KMS-11 (cell line): ENCODE data around the gene PIGQ.

Experiments used
- H2AFZ ChIP-seq: fragments of 200-600 bp; sonication (generic); 2 replicates; pipeline ENCODE4 v1.6.1; 2016; ENCODE audit warnings: antibody characterized with exemption, mixed run types, low read depth
- H3K27ac ChIP-seq: fragments of 200-600 bp; sonication (generic); 2 replicates; pipeline ENCODE4 v1.6.1; 2016; ENCODE audit warnings: mild to moderate bottlenecking, mixed run types
- H3K27me3 ChIP-seq: fragments of 200-600 bp; sonication (generic); 2 replicates; pipeline ENCODE4 v1.6.1; 2017; ENCODE audit warnings: mild to moderate bottlenecking, low read depth, mixed run types, moderate library complexity; ENCODE audit not compliant: insufficient read depth
- H3K36me3 ChIP-seq: fragments of 200-600 bp; sonication (generic); 2 replicates; pipeline ENCODE4 v1.6.1; 2017; ENCODE audit warnings: mild to moderate bottlenecking, mixed run types; ENCODE audit not compliant: insufficient read depth
- H3K4me1 ChIP-seq: fragments of 200-600 bp; sonication (generic); 2 replicates; pipeline ENCODE4 v1.6.1; 2016; ENCODE audit warnings: mild to moderate bottlenecking, low read depth, mixed run types; ENCODE audit not compliant: poor library complexity, severe bottlenecking
- H3K4me2 ChIP-seq: fragments of 200-600 bp; sonication (generic); 2 replicates; pipeline ENCODE4 v1.7.0; 2016; ENCODE audit warnings: mild to moderate bottlenecking, mixed run types
- H3K4me3 ChIP-seq: fragments of 200-600 bp; sonication (generic); IDR thresholded peaks from 2 replicates; pipeline ENCODE4 v1.6.1; 2017; ENCODE audit warnings: low read depth, low read length, mixed read lengths; ENCODE audit not compliant: insufficient read depth
- H3K79me2 ChIP-seq: fragments of 200-600 bp; sonication (generic); 2 replicates; pipeline ENCODE4 v1.6.1; 2016; ENCODE audit warnings: low read depth, mixed run types; ENCODE audit not compliant: insufficient read depth
- H3K9ac ChIP-seq: fragments of 200-600 bp; sonication (generic); 2 replicates; pipeline ENCODE4 v1.6.1; 2016; ENCODE audit warnings: mild to moderate bottlenecking, mixed run types
- H4K20me1 ChIP-seq: fragments of 200-600 bp; sonication (generic); 2 replicates; pipeline ENCODE4 v1.6.1; 2016; ENCODE audit warnings: mild to moderate bottlenecking, mixed run types; ENCODE audit not compliant: insufficient read depth
- CTCF ChIP-seq: fragments of 200-600 bp; sonication (generic); conservative IDR thresholded peaks from 2 replicates; pipeline ENCODE4 v1.6.1; 2017; ENCODE audit warnings: low read depth, mild to moderate bottlenecking, antibody characterized with exemption, low read length, moderate library complexity, mixed read lengths

Gene PIGQ

GRCh38 chr16:529012-529575, 40.7 kb upstream of the PIGQ start:
- H3K4me2 ChIP-seq = peak overlapping the region; percentile 93
- H3K4me3 ChIP-seq = no peak overlapping the region
- H3K9ac ChIP-seq = peak overlapping the region; percentile 88
- H2AFZ ChIP-seq = no peak overlapping the region
- no peak for TF ChIP-seq CTCF
- H3K79me2 ChIP-seq = peaks cover 77% of the 10 kb centered on the region
- H3K27me3 ChIP-seq = no peaks in the 10 kb centered on the region
- H3K27ac ChIP-seq = peak overlapping the region; percentile 52; the same call in 1 of the 2 replicates
- no peaks in the 10 kb centered on the region for H3K36me3 ChIP-seq
- H3K4me1 ChIP-seq = peaks cover 42% of the 10 kb centered on the region
- H4K20me1 ChIP-seq = peaks cover 11% of the 10 kb centered on the region

DNA sequence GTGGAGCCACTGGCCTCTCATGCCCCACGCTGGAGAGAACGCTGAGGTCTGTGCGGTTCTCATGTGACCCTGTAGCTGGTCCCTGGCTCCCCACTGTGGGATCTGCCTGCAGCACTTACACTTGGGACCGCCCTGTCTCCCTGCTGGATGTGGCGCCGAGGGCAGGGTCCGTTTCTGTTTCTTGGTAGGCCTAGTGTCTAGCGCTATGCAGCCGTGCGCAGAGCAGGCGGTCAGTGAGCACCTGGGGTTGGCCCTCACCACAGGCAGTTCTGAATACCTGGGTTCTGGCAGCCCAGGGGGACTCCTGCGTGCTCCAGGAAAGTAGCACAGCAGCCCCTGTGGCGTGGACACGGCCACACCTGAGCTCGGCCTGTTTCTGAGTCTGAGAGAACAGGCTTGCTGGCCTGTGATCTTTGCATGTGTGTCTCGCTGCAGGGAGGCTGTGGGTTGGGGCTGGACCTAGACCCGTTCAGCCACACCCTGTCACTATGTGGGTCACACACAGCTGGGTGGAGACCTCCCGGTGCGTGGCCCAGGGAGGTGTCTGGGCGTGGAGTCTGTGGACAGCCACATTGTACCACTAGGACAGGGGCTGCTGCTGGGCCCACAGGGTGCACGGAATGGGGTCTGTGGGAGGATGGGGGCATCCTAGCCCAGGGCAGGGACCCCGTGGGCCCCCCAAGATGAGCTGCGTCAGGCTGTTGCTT, 39.5 kb upstream of the PIGQ start:
- H3K4me2 ChIP-seq = peak overlapping the region; percentile 93; the same call in 1 of the 2 replicates

DNA sequence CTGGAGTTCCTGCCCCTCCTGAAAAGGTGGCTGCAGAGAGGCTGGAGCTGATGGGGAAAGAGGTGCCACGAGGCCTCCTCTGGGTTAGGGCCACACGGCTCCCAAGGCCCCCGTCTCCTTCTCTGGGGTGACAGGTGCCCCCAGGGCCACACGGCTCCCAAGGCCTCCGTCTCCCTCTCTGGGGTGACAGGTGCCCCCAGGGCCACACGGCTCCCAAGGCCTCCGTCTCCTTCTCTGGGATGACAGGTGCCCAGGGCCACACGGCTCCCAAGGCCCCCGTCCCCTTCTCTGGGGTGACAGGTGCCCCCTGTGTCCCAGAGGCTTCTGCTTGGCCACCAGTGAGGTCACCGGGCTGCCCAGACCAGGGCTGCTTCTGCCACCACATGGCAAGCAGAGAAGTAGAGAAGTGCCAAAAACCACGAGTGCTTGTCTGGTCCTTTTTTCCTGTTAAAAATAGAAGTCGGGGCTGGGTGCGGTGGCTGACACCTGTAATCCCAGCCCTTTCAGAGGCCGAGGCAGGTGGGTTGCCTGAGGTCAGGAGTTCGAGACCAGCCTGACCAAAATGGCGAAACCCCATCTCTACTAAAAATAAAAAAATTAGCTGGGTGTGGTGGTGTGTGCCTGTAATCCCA, 38.2 kb upstream of the PIGQ start:
- peaks cover 88% of the 10 kb centered on the region for H3K79me2 ChIP-seq
- no peak overlapping the region; the same call in 1 of the 2 replicates for H3K27ac ChIP-seq
- H3K4me1 ChIP-seq = peaks cover 32% of the 10 kb centered on the region

More for the DNA sequence above, 39.5 kb upstream of the PIGQ start:
- no peak for TF ChIP-seq CTCF
- Histone ChIP-seq H3K36me3 (no peaks in the 10 kb centered on the region), H3K4me1 (peaks cover 42% of the 10 kb centered on the region), H3K9ac (no peak overlapping the region), H2AFZ (no peak overlapping the region), H3K4me3 (no peak overlapping the region), H3K27ac (no peak overlapping the region), H4K20me1 (peaks cover 11% of the 10 kb centered on the region), H3K27me3 (no peaks in the 10 kb centered on the region), H3K79me2 (peaks cover 88% of the 10 kb centered on the region)

More for the DNA sequence above, 38.2 kb upstream of the PIGQ start:
- Histone ChIP-seq H3K36me3 (no peaks in the 10 kb centered on the region), H3K4me3 (no peak overlapping the region), H4K20me1 (peaks cover 11% of the 10 kb centered on the region), H2AFZ (no peak overlapping the region), H3K9ac (no peak overlapping the region), H3K4me2 (no peak overlapping the region; the same call in 1 of the 2 replicates), H3K27me3 (no peaks in the 10 kb centered on the region)
- no peak for TF ChIP-seq CTCF
